GM19395 (cell line): ENCODE measurements around the gene TRIM37.
"Not testable (repeated sequence)": the region's sequence is repeated elsewhere in the genome, so short reads cannot be mapped to it uniquely, and the experiment has no call there.

Experiments
- ATAC-seq: cut with Tn5 transposase; IDR thresholded peaks from one replicate; pipeline ENCODE4 v1.9.1; 2021; ENCODE audit warnings: mild to moderate bottlenecking, moderate library complexity; ENCODE audit not compliant: unreplicated experiment

TRIM37 gene, protein sequence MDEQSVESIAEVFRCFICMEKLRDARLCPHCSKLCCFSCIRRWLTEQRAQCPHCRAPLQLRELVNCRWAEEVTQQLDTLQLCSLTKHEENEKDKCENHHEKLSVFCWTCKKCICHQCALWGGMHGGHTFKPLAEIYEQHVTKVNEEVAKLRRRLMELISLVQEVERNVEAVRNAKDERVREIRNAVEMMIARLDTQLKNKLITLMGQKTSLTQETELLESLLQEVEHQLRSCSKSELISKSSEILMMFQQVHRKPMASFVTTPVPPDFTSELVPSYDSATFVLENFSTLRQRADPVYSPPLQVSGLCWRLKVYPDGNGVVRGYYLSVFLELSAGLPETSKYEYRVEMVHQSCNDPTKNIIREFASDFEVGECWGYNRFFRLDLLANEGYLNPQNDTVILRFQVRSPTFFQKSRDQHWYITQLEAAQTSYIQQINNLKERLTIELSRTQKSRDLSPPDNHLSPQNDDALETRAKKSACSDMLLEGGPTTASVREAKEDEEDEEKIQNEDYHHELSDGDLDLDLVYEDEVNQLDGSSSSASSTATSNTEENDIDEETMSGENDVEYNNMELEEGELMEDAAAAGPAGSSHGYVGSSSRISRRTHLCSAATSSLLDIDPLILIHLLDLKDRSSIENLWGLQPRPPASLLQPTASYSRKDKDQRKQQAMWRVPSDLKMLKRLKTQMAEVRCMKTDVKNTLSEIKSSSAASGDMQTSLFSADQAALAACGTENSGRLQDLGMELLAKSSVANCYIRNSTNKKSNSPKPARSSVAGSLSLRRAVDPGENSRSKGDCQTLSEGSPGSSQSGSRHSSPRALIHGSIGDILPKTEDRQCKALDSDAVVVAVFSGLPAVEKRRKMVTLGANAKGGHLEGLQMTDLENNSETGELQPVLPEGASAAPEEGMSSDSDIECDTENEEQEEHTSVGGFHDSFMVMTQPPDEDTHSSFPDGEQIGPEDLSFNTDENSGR

GRCh38 chr17:59106463-59107305 lies at the start of gene TRIM37:
Gene TRIM37, minus strand, starts transcription at chr17:59106880. Its CDS starts 419 bp downstream, at chr17:59106461.
- ATAC-seq: peak; percentile 88

DNA sequence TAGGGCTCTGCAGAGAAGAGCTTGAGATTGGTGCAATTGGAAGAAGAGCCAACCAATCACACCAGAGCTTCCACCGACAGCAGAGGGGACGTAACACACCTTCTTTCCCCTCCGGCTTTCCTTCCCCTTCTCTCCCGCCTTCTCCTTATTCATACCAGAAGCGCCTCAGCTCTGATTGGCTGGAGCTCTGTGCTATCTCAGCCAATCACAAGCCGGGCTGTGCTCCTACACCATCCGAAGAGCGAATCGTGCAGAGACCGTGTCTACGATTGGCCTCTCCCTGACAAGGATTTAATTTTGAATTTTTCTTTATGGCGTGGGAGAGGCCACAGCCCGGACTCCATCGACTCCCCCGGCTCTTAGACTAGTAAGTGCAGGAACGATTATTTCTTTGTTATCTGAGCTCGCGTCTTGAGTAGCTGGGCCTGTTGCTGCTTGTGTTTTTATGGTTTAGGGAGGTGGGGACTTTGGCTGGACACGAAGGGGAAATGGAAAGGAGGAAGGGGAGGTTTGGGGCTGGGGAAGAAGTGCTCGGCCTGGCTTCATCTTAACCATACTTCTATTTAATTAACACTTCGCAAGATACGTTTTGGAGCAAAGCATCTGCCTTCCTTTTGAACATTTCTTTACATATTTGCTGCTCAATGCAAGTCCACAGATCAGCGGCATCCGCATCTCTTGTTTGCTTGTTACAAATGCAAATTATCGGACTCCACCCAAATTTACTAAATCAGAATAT lies 48.9 kb upstream of the TRIM37 start, which contains the start of gene PRR11:
Gene PRR11, plus strand, starts transcription at position 308 of the 739 bp plus-strand sequence. CDS start 14,007 bp downstream, outside the sequence.
- peak; percentile 92 for ATAC-seq

DNA sequence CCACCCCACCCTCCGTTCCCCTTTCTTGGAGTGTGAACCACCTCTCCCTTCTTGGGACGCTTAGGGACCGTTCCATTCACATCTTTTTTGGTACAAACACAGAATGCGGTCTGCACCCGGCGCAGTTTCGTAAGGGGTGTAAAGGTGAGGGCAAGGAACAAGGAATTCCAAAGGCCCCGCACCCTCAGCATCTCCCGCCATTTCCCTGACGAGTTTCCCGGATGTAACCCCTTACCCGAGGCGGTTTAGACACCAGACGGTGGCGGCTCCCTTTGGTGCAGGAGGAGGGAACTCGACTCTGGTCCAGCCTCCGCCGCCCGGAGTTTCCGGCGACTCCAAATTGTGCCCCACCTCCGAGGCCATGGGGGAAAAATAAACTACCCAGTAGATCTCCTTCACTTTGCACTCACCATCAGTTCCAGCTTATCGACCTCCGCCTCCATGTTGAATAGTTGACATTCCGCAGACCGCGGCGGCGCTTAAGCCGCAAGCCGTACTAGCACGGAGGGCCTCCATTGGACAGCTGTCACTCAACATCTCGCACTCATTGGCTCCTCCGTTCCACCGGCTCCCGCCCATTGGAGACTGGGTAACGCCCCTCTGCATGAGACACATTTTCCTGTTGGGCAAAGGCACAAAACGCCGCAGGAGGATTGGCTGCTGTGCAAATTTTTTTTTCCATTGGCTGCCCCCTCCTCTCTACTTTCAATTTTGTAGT lies 48.2 kb upstream of the TRIM37 start, which contains the start of gene SKA2:
Gene SKA2, minus strand, starts transcription at position 466 of the 718 bp plus-strand sequence. Its CDS starts 23 bp downstream, at position 443.
- ATAC-seq: peak; percentile 83

- ATAC-seq: no peak
Measured at GRCh38 chr17:59154292-59154720, 47.6 kb upstream of the TRIM37 start.

DNA sequence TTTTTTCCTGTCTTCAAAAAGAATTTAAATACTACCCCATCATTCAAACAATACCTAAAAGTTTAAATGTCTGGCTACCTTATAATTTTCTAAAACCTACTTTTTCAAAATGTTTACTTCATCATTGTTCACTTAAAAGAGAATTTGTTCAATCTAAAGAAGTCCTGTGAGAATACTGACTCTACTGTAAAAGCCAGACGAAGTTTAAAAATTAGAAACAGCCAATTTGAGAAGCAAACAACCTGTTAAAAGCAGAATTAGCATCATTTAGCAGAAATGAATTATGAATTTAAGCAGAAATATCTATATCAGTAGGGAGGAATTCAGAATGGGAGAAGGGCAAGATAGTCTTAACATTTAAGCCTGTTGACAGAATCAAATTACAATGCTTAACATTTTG lies 46.2 kb upstream of the TRIM37 start:
- no peak for ATAC-seq

- ATAC-seq: no peak
Measured at GRCh38 chr17:59151591-59151990, 44.9 kb upstream of the TRIM37 start.

DNA sequence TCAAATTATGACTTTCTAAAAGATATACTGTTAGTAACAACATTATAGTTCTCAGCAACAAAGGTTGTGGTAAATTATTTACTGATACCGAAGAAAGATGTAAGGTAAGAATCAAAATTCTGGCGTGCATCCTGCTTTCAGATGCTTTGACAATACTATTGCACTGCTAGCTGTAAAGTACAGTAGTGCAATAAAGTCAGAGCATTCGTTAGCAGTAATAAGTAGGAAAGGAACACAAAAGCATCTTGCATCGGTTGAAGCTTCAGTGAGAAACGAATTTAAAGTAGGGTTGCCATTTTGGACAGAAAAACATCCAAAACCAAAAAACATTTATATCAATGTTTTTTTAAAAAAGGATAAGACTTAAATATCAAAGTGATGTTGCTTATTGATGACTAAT lies 44.3 kb upstream of the TRIM37 start:
- ATAC-seq: no peak

DNA sequence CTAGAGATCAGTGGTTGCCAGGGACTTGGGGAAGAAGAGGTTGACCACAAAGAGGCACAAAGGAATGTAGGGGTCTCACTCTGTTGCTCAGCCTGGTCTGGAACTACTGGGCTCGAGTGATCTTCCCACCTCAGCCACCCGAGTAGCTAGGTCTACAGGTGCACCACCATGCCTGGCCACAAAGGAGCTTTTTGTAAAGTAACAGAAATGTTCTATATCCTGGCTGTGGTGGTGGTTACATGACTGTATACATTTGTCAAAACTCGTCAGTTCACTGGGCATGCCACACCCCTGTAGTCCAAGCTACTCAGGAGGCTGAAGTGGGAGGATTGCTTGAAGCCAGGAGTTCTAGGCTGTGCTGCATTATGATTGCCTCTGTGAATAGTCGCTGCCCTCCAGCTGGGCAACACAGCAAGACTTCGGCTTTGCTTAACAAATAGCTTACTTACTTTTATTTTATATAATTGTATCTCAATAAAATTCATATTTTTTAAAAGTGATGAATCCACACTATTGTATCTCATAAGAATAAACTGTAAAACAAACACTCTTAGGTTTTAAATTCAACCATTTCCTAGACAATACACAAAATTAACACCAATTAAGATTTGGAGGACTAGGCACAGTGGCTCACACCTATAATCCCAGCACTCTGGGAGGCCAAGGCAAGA lies 43.3 kb upstream of the TRIM37 start:
- no peak for ATAC-seq

GRCh38 chr17:59149051-59149450 lies 42.4 kb upstream of the TRIM37 start:
- no peak for ATAC-seq

DNA sequence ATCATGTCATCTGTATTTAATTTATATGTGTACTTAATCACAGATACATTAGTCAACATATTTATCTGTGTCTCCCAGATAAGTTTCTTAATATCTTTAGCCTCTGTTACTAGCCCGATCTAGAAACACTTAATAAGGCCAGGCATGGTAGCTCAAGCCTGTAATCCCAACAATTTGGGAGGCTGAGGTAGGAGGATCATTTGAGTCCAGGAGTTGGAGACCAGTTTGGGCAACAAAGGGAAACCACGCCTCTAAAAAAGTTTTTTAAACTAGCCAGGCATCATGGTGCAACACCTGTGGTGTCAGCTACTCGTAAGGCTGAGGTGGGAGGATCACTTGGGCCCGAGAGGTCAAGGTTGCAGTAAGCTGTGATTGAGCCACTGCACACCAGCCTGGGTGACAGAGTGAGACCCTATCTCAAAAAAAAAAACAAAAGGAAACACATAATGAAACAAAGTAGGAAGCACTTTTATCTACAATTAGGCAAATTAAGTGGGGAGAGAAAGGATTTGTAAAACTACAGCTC lies 39.0 kb upstream of the TRIM37 start:
- ATAC-seq: no peak

GRCh38 chr17:59141860-59142259 lies 35.2 kb upstream of the TRIM37 start:
- no peak for ATAC-seq

- ATAC-seq: no peak
Measured at GRCh38 chr17:59139939-59140338, 33.3 kb upstream of the TRIM37 start.

- not testable (repeated sequence) for ATAC-seq
Measured at GRCh38 chr17:59138339-59138738, 31.7 kb upstream of the TRIM37 start.

- no peak for ATAC-seq
Measured at GRCh38 chr17:59131131-59131530, 24.5 kb upstream of the TRIM37 start.

GRCh38 chr17:59129814-59130213 lies 23.1 kb upstream of the TRIM37 start:
- ATAC-seq: no peak

DNA sequence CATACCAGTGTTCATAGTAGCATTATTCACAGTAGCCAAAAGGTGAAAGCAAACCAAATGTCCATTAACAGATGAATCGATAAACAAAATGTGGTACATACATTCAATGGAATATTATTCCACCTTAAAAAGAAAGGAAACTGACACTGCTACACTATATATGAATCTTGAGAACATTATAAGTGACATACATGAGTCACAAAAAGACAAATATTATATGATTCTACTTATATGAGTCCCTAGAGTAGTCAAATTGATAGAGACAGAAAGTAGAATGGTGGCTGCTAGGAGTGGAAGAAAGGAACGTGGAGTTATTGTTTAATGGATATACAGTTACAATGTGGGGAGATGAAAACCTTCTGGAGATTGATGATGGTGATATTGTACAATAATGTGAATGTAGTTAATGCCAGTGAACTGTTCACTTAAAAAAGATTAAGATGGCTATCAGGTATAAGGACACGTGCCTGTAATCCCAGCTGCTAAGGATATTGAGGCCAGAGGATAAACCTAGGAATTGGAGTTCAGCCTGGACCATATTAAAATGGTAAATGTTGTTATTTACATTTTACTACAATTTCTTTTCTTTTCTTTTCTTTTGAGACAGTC lies 20.2 kb upstream of the TRIM37 start:
- no peak for ATAC-seq

DNA sequence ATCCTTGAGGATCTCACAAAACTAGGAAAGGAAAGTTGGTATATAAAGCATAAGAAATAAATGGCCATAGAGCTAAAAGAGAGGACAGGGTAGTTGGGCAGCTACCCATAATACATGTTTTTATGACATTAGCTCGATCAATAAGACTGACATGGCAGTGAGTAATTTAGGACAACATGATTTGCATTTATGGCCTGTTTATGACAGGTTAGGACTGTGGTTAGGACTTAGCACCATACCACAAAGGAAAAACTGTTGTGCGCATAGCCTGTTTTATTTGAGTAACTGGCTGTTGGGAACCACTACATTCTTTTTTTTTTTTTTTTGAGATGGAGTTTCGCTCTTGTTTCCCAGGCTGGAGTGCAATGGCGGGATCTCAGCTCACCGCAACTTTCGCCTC lies 18.0 kb upstream of the TRIM37 start:
- ATAC-seq: no peak

- no peak for ATAC-seq
Measured at GRCh38 chr17:59121901-59122480, 15.3 kb upstream of the TRIM37 start.
